H54 (cell line): ENCODE measurements around the gene GAMT.
A peak's percentile ranks its signal among the peaks of the same experiment; 100 is the strongest.

Experiments
- DNase-seq: peaks from one replicate; pipeline ENCODE4 v3.0.0; 2011; ENCODE audit warnings: low spot score, mixed read lengths; ENCODE audit not compliant: insufficient read length
- FAIRE-seq: peaks from 3 replicates; lab custom pipeline; 2011; peaks lifted over from hg19 to GRCh38; lab: Jason Lieb, UNC
- POLR2A ChIP-seq: IDR thresholded peaks from 2 replicates; pipeline ENCODE4 v1.6.1; 2011; ENCODE audit warnings: low read depth, mild to moderate bottlenecking, low read length

GAMT gene

DNA sequence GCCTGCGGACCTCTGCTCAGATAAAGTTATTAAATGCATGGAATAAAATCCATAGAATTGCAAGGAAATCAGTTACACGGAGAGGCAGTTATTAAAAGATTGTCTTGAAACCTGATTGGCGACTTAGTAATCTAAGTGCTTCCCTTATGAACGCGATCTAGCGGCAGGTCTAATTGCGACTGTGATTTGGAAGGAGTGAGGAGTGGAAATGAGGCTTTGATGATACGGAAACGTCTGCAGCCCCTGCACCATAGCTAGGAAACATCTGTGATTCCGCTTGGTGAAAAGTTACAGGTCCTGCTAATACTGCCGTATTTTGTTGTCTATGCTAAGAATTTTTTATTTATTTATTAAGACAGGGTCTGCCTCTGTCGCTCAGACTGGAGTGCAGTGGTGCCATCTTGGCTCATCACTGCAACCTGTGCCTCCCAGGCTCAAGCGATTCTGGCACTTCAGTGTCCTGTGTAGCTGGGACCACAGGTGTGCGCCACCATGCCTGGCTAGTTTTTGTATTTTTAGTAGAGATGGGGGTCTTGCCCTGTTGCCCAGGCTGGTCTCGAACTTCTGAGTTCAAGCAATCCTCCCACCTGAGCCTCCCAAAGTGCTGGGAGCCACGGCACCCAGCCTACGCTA is 16.7 kb downstream of the GAMT start:
- DNase-seq = no peak
- TF ChIP-seq POLR2A = no peak
- FAIRE-seq = no peak

DNA sequence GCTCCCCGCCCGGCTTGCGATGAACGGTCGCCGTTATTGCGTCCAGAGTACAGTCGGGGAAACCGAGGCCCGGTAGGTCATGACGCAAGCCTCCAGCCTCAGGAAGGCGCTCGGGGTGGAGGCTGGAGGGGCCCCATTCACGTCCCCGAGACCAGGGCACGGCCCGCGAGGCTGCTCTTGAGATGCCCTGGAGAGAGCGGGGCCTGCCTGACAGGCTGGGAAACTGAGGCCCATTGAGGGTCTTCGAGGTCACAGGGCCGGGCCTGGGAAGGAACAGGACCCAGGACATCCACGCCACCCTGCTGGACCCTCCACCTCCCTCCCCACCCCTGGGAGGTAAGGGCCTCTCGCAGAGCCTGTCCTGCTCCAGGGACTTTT is 17.3 kb downstream of the GAMT start:
- no peak for TF ChIP-seq POLR2A
- DNase-seq (no peak), FAIRE-seq (no peak)

DNA sequence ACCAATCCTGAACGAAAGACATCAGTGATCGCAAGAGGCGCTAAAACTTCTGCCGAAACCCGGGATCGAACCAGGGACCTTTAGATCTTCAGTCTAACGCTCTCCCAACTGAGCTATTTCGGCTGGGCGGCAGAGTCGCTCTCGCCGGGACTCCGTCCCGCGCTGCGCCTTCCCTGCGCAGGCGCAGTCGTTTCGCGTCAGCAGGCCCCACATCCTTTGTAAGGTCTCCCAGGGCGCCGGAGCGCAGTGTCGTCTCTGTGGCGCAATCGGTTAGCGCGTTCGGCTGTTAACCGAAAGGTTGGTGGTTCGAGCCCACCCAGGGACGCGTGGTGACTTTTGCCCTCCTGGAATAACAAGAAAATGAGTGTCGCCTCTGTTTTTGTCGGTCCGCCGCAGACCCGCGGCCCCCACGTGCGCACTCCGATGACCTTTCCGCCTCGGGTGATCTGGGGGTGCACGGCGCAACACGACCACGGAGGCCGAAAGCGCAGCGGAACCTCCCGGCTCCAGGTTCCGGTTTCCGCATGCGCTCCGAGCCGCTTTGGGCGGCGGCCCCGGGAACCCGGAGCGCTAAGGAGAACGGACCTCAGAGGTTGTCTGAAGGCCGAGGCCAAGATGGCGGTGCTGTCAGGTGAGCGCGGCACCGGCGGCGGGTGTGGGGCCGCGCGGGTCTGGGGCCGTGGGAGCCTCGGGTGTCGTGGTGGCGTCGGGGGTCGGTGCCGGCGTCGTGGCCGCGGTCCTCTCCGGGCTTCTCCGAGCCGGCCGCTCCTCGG is 17.8 kb downstream of the GAMT start, which contains the start of gene NDUFS7:
TSS of gene NDUFS7 (plus strand) at position 596 of the 773 bp plus-strand sequence. CDS start at position 616, 20 bp downstream.
- no peak for FAIRE-seq
- peak; percentile 56 for TF ChIP-seq POLR2A
- DNase-seq = no peak

DNA sequence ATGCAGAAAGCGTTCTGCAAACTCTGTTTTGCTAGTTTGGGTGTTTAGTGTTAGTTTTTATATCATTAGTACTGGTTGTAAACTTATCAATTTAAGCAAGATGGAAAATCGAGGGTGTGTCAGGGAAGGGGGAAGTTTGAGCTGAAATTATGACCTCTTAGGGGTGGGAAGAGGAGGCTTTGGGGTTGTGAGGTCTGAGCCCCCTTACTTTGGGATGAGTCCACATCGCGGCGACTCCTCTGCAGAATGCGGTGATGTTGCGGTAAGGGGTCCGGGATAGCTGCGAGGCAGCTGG is 18.4 kb downstream of the GAMT start:
- DNase-seq = peak; percentile 69
- FAIRE-seq = peak; percentile 64
- TF ChIP-seq POLR2A = no peak

DNA sequence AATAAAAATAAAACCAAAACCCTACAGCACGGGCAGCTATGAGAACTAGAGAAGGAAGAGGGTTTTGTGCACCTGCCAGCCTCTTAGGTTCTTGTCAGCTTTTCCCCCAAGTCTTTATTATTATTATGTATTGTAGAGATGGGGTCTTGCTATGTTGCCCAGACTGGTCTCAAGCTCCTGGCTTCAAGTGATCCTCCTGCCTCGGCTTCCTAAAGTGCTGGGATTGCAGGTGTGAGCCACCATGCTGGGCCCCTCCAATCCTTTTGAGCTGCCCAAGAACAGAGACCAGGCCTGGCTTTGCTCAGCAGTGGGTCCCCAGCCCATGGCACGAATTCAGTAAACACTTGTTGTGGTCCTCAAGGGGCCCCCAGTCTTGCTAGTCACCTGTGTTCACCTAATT is 19.1 kb downstream of the GAMT start:
- DNase-seq (no peak), FAIRE-seq (no peak)
- no peak for TF ChIP-seq POLR2A

DNA sequence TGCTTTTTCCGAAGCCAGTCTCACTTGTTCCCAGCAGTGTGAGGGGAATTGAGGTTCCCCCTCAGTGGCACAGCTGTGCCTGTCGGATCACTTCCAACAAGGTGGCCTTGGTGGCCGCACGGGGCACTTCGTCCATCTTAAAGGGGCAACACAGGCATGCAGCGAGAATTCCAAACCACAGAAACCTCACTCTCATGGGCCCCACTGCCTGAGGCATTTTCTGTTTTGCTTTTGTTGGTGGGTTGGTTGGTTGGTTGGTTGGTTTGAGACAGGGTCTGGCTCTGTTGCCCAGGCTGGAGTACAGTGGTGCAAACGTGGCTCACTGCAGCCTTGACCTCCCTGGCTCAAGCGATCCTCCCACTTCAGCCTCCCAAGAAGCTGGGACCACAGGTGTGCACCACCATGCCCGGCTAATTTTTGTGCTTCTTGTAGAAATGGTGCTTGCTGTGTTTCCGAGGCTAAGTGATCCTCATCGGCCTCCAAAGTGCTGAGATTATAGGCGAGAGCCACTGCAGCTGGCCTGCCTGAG is 21.3 kb downstream of the GAMT start:
- no peak for FAIRE-seq
- TF ChIP-seq POLR2A = no peak
- no peak for DNase-seq

DNA sequence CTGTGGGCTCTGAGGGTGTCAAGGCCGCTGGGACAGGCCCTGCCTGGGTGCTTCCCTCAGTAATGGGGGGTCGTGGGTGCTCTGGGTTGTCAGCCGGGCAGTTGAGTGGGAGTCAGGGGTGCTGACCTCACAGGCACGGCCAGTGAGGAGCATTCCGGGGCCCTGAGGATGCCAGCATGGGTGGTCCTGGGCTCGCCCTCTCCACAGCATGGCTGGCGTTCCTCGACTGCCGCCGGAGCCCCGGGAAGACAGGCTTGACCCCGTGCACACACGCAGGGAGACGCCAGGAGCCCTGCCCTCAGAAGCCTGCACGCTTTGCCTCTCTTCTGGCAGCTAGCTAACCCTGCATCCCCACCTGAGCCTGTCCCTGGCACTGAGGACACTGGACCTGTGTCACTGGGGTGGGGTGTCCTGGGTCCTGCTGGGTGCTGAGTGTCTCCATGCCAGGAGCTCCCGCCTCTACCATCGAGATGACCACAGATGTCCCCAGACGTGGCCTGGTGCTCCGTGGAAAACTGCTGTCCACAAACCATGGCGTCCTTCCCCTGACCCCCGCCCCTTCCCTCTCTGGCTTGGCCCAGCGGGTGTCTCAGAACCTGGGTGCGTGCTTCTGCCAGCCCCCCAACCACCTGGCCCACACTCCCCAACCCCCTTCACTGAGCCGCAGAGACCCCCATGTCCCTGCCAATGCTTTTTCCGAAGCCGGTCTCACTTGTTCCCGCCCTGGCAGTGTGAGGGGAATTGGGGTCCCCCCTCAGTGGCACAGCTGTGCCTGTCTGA is 22.0 kb downstream of the GAMT start:
- TF ChIP-seq POLR2A = no peak
- FAIRE-seq (no peak), DNase-seq (no peak)

DNA sequence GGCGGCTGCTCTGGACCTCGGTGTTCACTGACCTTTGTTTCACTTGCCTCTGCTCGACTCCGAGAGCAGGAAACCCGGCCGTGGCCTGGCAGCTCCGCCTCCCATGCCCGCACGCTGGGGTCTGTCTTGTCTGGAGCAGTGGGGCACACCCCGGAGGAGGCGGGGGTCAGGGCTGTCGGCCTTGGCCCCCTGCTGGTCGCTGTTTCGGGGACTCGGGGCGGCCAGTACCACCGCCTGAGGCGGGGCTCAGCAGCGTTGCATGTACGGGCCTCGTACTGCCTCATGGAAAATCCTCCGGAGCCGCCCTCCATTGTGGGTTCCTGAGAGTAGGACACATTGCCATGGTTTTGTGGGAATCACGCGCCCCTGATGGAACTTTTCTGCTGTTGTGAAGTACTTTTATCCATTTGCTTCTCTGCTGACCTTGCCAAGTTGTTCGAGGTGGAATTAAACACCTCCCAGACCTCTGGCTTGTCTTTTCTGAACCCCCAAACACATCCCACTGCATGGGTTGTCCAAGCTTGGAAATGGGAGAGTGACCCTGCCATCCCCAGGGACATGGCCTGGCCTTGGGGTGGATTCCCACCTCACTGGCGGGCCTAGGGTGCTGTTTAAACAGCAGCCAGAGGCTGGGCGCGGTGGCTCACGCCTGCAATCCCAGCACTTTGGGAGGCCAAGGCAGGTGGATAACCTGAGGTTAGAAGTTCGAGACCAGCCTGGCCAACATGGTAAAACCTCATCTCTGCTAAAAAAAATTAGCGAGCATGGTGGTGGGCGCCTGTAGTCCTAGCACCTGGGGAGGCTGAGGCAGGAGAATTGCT is 23.2 kb downstream of the GAMT start:
- FAIRE-seq = no peak

DNA sequence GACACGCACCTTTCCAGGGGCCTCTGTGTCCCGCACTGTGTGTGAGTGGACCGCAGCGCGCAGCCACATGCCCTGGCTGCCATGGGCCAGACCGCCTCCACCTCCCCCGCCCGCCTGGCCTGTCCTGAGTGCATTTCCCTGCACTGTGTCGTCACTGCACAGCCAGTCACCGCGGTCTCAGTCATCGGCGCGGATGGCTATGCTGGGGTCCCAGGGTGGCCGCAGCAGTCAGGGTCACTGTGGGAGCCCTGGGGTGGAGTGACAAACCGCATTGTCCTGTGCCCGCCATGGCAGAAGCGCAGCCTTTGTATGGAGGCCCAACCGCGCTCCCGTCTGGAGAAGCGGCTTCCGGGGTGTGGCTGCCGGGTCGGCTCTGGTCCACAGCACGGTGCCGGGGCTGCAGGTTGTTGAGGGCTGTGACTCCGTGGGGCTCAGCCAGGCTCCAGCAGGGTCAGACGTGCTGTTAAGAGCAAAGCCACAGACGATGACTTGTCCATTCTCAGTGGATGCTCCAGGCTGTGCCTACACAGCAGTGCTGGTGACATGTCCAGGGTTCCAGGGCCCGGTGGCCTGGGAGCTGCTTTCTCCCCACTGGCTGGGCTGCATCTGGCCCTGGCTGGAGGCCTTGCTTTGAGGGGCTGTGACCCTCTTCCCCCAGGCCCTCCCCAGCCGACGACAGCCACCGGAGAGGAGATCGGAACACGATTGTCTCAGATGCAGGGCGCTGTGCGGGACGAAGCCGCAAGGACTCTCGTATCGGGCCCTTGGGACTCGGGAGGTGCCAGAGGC is 24.0 kb downstream of the GAMT start:
- DNase-seq (no peak), FAIRE-seq (no peak)
- no peak for TF ChIP-seq POLR2A

More for the DNA sequence above, 23.2 kb downstream of the GAMT start:
- DNase-seq = no peak
- no peak for TF ChIP-seq POLR2A

DNA sequence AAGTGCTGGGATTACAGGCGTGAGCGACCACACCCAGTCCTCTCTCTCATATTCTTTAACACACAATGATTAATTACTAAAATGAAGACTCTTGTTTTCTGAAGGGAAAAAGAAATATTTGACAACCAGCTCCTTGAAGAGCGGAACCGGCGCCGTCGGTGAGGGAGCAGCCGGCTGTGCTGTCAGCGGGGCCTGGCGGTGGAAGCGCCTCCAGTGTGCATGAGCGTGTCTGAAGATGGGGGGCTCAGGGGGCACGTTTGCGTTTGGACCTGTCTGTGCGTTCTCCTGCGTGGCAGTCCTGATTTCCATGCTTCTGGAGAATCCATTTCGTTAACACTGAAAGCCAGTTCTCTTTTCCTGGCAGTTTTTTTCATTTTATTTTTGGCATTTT is 24.9 kb downstream of the GAMT start:
- DNase-seq (no peak), FAIRE-seq (no peak)
- no peak for TF ChIP-seq POLR2A

DNA sequence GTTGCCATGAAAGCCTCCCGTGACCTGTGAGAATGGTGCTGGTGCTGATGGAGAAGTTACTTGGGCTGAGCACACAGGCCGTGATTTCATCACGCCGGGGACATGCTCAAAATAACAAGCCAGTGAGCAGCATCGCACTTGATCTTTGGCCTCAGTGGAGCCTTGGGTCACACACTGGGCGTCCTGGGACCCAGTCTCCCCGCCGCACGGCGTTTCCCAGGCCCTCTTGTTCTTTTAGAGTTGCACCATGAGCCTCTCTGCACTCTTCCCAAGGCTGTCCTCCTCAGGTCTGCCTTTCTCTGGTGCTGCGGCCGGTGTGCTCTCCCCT is 27.1 kb downstream of the GAMT start:
- FAIRE-seq = no peak
- DNase-seq = no peak
- no peak for TF ChIP-seq POLR2A

DNA sequence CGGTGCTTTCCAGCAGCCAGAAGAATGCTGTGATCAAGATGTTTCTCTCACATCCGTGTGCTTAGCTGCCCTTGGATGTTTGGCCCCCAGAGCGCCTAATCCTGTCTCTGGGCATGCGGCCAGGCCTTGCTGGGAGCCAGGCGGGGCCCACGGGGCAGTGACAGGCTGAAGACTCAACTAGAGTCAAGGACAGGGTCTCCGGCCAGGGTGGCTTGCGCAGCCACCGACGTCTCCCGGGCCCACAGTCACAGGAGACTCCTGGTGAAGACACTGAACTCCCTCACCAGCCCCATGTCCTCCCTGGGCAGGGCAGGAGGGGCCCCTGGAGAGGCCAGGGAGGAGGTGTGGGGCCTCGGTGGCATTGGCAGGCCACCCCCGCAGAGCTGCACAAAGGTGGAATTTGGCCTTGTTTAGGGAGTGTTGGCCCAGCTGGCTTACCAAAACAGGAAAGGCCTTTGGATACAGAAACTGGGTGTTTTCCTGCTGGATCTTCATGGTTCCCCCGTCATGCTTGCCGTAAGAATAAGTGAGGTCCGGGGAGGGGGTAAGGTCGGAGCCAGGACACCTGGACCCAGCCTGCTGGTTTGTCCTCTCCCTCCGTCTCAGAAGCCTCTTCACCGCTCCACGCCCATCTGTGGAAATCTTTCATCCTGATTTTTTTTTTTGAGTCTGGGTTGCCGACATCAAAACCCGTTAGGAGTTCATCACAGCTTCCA is 27.6 kb downstream of the GAMT start:
- no peak for FAIRE-seq
- TF ChIP-seq POLR2A = no peak
- DNase-seq = no peak

DNA sequence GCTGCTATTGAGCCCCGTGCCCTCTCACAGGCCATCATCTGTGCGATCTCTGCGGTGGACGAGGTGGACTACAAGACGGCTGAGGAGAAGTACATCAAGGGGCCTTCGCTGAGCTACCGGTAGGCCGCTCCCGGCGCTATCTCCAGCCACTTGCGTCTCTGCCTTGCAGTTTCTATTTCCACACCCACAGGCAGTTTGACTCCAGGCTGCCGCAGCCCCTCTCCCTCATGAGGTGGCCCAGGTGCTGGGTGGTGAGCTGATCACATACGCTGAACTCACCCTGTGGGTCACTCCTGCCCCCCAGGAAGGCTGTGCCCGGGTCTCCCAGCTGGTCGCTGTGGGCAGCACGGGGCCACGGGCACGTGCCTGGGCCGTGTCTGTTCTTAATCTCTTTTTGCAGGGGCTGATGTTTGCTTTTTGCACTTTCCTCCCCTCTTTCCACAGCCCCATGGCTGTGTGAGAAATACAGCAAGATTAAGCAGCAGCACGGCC is 28.3 kb downstream of the GAMT start:
- TF ChIP-seq POLR2A = no peak
- DNase-seq (no peak), FAIRE-seq (no peak)
